Left renal cortex interstitium (tissue), 4 donors: ENCODE results near the gene IL11. TPM values are rescaled to one million over a fixed set of nuclear protein-coding genes. Genes with fewer than 3 reads are reported as not detected.
A peak's percentile ranks its signal among the peaks of the same experiment; 100 is the strongest.

ENCODE experiments used
- DNase-seq, 4 donors: peaks; one replicate each; pipeline ENCODE4 v3.0.0-alpha.2; 2013; ENCODE audit warnings: low read depth in 4 of 4, low spot score in 2 of 4, missing footprints in 1 of 4
- polyA plus RNA-seq, 4 donors: library from polyadenylated mRNA; unstranded; fragments of 120-200 nt; gene quantifications; one replicate each; pipeline ENCODE4 v1.2.1, GENCODE V29; 2013; ENCODE audit not compliant: insufficient read length in 4 of 4

Gene IL11
- polyA plus RNA-seq, 4 donors: 1.0 to 2.6 (median 1.6) TPM

DNA sequence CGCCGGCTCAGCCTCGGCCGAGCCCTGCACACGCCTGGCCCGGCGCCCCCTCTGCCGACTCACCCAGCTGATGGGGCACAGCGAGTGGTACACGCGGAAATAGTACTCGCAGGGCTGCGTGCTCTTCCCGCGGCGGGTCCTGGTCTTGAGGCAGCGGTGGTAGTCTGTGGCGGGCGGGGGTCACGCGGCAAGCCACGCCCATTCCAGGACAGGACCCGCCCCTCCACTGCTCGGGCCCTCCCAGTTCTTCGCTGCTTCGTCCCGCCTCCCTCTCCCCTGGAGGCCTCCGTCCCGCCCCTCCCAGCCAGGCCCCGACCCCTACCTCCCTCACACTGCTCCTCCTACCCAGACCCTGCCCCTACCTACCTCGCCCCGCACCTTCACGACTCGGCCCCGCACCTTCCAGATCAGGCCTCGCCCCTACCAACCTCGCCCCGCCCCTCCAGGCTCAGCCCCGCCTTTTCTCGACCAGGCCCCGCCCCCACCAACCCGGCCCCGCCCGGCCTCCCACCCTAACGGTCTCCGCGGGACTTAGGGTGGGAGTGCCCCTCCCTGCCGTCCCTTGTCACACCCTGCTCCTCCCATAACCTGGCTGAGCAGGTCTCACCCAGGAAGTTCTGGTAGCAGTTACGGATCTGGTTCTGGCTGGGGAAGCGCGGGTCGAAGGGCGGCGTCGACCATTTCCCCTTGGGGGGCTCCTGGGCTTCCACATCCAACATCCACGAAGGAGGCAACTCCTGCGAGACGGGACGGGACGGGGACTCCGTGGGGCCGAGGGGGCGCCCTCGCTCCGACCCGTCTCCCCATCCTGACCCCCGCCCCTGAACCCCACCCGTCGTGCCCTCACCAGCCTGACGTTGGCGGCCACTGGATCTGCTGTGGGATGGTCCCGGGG lies 16.2 kb downstream of the IL11 start:
- no peak for DNase-seq

DNA sequence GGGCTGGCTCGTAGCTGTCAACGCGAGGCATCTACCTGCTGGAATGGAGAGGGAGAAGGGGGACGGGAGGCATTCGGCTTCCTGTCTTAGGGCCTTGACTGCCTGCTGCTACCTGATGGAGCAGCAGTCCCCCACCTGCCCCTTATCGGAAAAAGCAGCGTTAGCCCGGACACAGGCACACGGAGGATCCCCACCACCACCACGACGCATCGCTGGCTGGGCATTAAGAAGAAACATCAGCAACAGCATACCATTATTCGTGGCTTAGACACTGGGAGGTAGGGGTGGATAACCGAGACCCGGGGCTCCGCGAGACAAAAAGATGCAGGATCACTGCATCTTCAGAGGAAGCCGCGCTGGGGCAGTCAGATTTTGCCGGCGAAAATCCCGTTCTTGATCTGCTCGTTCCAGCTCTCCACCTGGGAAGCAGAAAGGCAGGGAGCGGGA lies 16.9 kb downstream of the IL11 start:
- no peak for DNase-seq

- no peak for DNase-seq
These were observed 17.6 kb downstream of the IL11 start for GRCh38 chr19:55352549-55353145.

- DNase-seq: no peak
These were observed 18.2 kb downstream of the IL11 start for GRCh38 chr19:55352040-55352439.

DNA sequence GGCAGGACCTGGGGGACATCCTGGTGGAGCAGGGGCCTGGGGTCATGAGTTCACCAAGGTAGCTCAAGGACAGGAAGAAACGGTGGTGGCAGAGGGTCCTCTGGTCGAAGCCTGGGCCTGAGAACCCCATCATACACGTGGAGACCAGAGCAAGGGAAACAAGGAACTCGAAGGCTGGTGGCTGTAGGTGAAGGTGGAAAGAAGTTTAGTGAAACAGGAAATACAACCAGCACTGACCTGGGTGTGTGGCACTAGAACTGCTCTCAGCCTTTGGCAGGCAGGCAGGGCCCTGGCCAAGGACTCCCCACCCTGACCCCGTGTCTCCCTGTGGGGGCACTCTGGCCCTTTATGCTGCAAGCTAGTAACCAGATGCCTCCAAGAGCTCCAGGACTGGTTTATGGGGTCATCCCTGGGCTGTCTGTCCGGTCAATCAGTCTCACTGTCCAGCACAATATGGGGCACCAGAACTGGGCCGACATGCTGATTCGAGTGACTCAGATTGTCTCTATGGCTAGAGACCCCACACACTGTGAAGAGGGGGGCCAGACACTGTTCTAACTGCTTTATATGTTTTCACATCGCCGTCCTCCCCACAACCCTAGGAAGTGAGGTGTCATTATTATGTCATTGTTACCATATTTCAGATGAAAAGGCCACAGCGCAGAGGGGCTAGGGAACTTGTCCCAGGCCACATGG lies 19.5 kb downstream of the IL11 start:
- no peak for DNase-seq

GRCh38 chr19:55348317-55349034 lies 21.8 kb downstream of the IL11 start:
- DNase-seq: no peak

GRCh38 chr19:55347442-55348009 lies 22.7 kb downstream of the IL11 start:
- DNase-seq: no peak

GRCh38 chr19:55346725-55347441 lies 23.4 kb downstream of the IL11 start:
- no peak for DNase-seq

- no peak for DNase-seq
These were observed 24.2 kb downstream of the IL11 start for GRCh38 chr19:55345818-55346724.

- DNase-seq: no peak
These were observed 25.0 kb downstream of the IL11 start for GRCh38 chr19:55345101-55345817.

DNA sequence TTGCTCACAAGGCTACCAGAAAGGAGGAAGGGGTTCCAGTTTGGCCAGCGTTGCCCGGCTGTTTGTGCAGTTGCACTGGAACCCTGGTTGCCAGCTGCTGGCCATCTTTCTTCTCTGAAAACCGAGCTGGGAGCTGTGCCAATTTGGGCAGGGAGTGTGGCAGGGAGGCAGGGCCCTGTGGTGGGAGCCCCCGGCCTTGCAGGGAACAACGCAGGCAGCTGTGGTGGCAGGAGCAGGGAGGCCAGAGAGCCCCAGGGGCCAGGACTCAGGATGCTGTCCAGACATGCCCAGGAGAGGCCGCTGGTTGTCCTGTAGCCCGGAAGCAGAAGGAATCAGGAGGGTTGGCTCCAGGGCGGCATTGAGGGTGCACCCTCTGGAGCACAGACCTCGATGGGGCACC lies 25.8 kb downstream of the IL11 start:
- DNase-seq: no peak

DNA sequence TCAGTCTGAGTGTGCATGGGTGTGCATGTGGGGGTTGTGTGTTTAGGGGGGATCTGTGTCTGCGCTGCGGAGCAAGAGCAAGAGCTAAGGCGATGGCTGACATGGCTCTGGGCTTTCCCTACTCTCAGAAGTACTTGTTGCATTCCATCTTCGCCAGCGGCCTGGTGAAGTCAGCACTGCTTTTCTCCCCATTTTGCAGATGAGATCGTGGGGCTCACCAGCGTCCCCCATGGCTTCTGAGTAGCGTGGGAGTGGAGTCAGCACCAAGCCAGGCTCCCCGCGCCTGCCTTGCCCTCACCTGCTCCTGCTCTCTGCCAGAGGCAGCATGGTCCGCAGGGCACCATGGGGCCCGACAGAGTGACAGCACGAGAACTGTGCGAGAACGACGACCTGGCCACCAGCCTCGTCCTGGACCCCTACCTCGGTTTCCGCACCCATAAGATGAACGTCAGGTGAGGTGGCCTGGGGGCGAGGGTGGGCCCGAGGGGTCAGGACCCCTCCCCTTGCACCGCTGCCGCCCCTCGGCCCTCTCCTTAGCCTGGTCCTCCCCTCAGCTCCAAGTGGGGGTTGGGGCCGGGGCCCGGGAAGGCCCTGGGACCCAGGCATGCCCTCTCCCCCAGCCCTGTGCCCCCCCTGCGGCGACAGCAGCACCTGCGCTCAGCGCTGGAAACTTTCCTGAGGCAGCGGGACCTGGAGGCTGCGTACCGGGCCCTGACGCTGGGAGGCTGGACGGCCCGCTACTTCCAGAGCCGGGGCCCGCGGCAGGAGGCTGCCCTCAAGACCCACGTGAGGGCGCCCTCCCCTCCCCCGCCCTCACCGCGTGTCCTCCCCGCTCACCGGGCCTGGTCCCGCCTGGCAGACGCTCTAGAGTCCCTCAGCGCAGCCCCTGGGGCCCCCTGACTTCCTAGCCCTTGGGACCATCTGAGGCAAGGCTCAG lies 28.4 kb downstream of the IL11 start:
- DNase-seq: no peak

- peak in 1 of 4 donors; percentile 49 for DNase-seq
These were observed 29.1 kb downstream of the IL11 start for GRCh38 chr19:55341171-55341588.

- no peak for DNase-seq
These were observed 29.5 kb downstream of the IL11 start for GRCh38 chr19:55340784-55341147.

- DNase-seq: no peak
These were observed 30.1 kb downstream of the IL11 start for GRCh38 chr19:55339889-55340783.
